ENCODE results near the gene EMP2. TPM values are rescaled to one million over a fixed set of nuclear protein-coding genes. Genes with fewer than 3 reads are reported as not detected.
A peak's percentile ranks its signal among the peaks of the same experiment; 100 is the strongest.

The EMP2 gene
- total RNA-seq, 3 donors from 2014 or later, result 46.9 to 69.2 (median 66.0) TPM

DNA sequence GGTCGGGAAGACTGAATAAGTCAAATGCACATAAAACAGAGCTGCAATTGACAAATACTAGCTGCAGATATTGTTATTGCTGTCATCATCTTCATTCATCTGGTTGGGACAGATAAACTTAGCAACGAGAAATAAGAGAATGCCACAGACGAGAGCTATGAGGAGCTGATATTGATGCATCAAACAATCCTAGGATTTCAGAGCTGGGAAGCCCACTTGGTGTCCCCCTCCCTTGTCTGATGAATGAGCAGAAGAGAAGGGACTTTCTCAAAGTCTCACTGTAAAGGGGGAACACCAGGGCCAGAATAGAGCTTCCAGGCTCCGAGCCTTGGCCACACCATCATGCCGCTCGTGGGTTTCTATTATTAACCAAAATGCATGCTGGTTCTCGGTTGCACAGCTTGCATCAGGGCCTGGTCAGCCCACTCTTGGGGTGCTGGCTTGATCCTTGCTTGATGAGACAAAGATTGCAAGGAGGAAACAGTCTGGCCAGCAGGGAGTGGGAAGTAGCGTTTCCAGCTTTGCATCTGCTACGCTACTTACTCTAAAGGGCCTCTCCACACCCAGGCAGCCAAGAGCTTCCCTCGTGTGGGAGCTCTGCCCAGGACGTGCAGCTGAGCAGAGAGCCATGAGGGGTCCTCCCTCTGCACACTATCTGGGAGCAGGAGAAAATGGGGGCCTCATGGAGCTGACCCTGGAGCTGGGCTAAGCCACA, 28.4 kb upstream of the EMP2 start:
- H3K36me3 ChIP-seq, result no peaks in the 10 kb centered on the region
- H3K4me3 ChIP-seq, result no peak overlapping the region
- H3K9me3 ChIP-seq, result no peaks in the 10 kb centered on the region
- H3K27me3 ChIP-seq, result no peaks in the 10 kb centered on the region
- intact Hi-C loops (cut with DNase I; ENCODE audit: low total_unique reads), result loop anchor here (5.0 kb wide), 1 partner anchor 612 kb away; no protein-coding TSS in a partner anchor
- peak overlapping the region in 1 of 2 donors; percentile 32 for H3K27ac ChIP-seq
- TF ChIP-seq CTCF (IDR thresholded peaks at IDR 0.05) (no peak), POLR2AphosphoS5 (IDR thresholded peaks at IDR 0.05) (no peak), POLR2A (IDR thresholded peaks at IDR 0.05) (no peak)
- DNase-seq (ENCODE audit: low spot score in 2 of 2), result no peak
- no peaks in the 10 kb centered on the region for H3K4me1 ChIP-seq

DNA sequence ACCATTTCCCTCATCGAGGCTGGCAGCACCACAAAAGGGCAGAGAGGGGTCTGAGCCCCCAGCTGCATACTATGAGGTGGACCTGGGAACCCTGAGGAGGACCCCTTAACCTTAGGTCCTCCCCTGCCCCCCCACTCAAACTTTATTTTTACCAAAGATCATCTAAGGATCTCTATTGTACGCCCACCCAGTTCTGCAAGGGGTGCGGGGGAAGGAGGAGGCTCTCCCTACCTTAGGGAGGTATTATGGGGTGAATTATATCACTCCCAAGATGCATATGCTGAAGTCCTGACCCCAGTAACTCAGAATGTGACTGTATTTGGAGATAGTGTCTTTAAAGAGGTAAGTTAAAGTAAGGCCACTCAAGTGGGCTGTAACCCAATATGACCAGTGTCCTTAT, 26.8 kb upstream of the EMP2 start:
- no peak for DNase-seq (ENCODE audit: low spot score in 2 of 2)
- H3K9me3 ChIP-seq, result no peaks in the 10 kb centered on the region
- intact Hi-C loops (cut with DNase I; ENCODE audit: low total_unique reads), result loop anchor here (5.0 kb wide), 1 partner anchor 610 kb away; no protein-coding TSS in a partner anchor
- H3K27ac ChIP-seq, result no peak overlapping the region
- TF ChIP-seq POLR2AphosphoS5 (IDR thresholded peaks at IDR 0.05) (no peak), POLR2A (IDR thresholded peaks at IDR 0.05) (no peak)
- no peaks in the 10 kb centered on the region for H3K36me3 ChIP-seq
- no peaks in the 10 kb centered on the region for H3K4me1 ChIP-seq
- H3K27me3 ChIP-seq, result no peaks in the 10 kb centered on the region
- H3K4me3 ChIP-seq, result no peak overlapping the region

- intact Hi-C loops (cut with DNase I; ENCODE audit: low total_unique reads), result loop anchor here (5.0 kb wide), 1 partner anchor 609 kb away; no protein-coding TSS in a partner anchor
- TF ChIP-seq POLR2AphosphoS5 (IDR thresholded peaks at IDR 0.05) (no peak), CTCF (IDR thresholded peaks at IDR 0.05) (no peak), POLR2A (IDR thresholded peaks at IDR 0.05) (no peak)
- DNase-seq (ENCODE audit: low spot score in 2 of 2), result no peak
- Histone ChIP-seq H3K9me3 (no peaks in the 10 kb centered on the region), H3K36me3 (no peaks in the 10 kb centered on the region), H3K4me3 (no peak overlapping the region), H3K27me3 (no peaks in the 10 kb centered on the region), H3K27ac (no peak overlapping the region), H3K4me1 (peaks cover 0 to under 1% of the 10 kb centered on the region in 2 donors)
These were observed 26.2 kb upstream of the EMP2 start for GRCh38 chr16:10606607-10607006.

- H3K27ac ChIP-seq, result no peak overlapping the region
- peaks cover 0 to 2% of the 10 kb centered on the region in 2 donors for H3K4me1 ChIP-seq
- no peaks in the 10 kb centered on the region for H3K27me3 ChIP-seq
- no peaks in the 10 kb centered on the region for H3K9me3 ChIP-seq
- no peak for DNase-seq (ENCODE audit: low spot score in 2 of 2)
- H3K4me3 ChIP-seq, result no peak overlapping the region
- no peaks in the 10 kb centered on the region for H3K36me3 ChIP-seq
- no peak for TF ChIP-seq POLR2A (IDR thresholded peaks at IDR 0.05)
- no peak for TF ChIP-seq CTCF (IDR thresholded peaks at IDR 0.05)
- no peak for TF ChIP-seq POLR2AphosphoS5 (IDR thresholded peaks at IDR 0.05)
- intact Hi-C loops (cut with DNase I; ENCODE audit: low total_unique reads), result loop anchor here (5.0 kb wide), 1 partner anchor 608 kb away; no protein-coding TSS in a partner anchor
These were observed 25.2 kb upstream of the EMP2 start for GRCh38 chr16:10605636-10606035.

- no peaks in the 10 kb centered on the region for H3K36me3 ChIP-seq
- no peak overlapping the region for H3K4me3 ChIP-seq
- no peaks in the 10 kb centered on the region for H3K9me3 ChIP-seq
- TF ChIP-seq CTCF (IDR thresholded peaks at IDR 0.05) (no peak), POLR2AphosphoS5 (IDR thresholded peaks at IDR 0.05) (peak in 1 of 3 donors; percentile 35), POLR2A (IDR thresholded peaks at IDR 0.05) (no peak)
- peaks cover 0 to 2% of the 10 kb centered on the region in 2 donors for H3K4me1 ChIP-seq
- intact Hi-C loops (cut with DNase I; ENCODE audit: low total_unique reads), result no loop called here
- H3K27ac ChIP-seq, result peak overlapping the region; percentile 25 to 61
- DNase-seq (ENCODE audit: low spot score in 2 of 2), result peak; percentile 52 to 55
- no peaks in the 10 kb centered on the region for H3K27me3 ChIP-seq
These were observed 21.3 kb upstream of the EMP2 start for GRCh38 chr16:10601444-10602408.
